HL-60 (cell line): Measurements from ENCODE around the gene HTR1E.

Source experiments
- CTCF ChIP-seq: IDR thresholded peaks from one replicate; pipeline ENCODE4 v1.5.1; 2011; ENCODE audit warnings: low read length, control low read depth, inconsistent platforms; ENCODE audit not compliant: insufficient read depth
- POLR2AphosphoS5 ChIP-seq: IDR thresholded peaks from 2 replicates; pipeline ENCODE4 v1.6.1; 2012; ENCODE audit warnings: low read depth

GRCh38 chr6:86969573-86969972 lies 32.2 kb downstream of the HTR1E start:
- TF ChIP-seq CTCF: no peak
- no peak for TF ChIP-seq POLR2AphosphoS5
